Natural killer cell (primary cell): Measurements from ENCODE around the gene FBXO36. TPM values are rescaled to one million over a fixed set of nuclear protein-coding genes. Genes with fewer than 3 reads are reported as not detected.

Experiments
- ATAC-seq, 3 donors: fragments of 150-1000 bp in 2 of 3; fragments of 200-7000 bp in 1 of 3; cut with Tn5 transposase; 1 replicate in 1 of 3; 2 replicates in 2 of 3; pipeline ENCODE4 v1.10.0; 2021; ENCODE audit warnings: mild to moderate bottlenecking in 2 of 3, moderate library complexity in 2 of 3
- DNase-seq, 2 donors: peaks; one replicate each; pipeline versions ENCODE4 v3.0.0 to v3.0.0-alpha.2; 2013 to 2021; ENCODE audit warnings: mixed read lengths in 1 of 2
- H3K27ac ChIP-seq: one replicate; pipeline ENCODE4 v1.5.1; 2013; ENCODE audit warnings: mild to moderate bottlenecking, low read length
- H3K27me3 ChIP-seq: one replicate; pipeline ENCODE4 v1.6.1; 2013; ENCODE audit warnings: low read length; ENCODE audit not compliant: control insufficient read depth, insufficient read depth
- H3K36me3 ChIP-seq: one replicate; pipeline ENCODE4 v1.6.1; 2013; ENCODE audit warnings: low read length; ENCODE audit not compliant: control insufficient read depth, insufficient read depth
- H3K4me1 ChIP-seq: one replicate; pipeline ENCODE4 v1.6.1; 2013; ENCODE audit warnings: low read length; ENCODE audit not compliant: control insufficient read depth, insufficient read depth
- H3K4me3 ChIP-seq: one replicate; pipeline ENCODE4 v1.5.1; 2013; ENCODE audit warnings: low read length
- H3K9me3 ChIP-seq: one replicate; pipeline ENCODE4 v1.6.1; 2013; ENCODE audit warnings: low read length; ENCODE audit not compliant: control insufficient read depth, insufficient read depth
- H3K27ac Mint-ChIP-seq, 2 donors: one replicate each; pipeline ENCODE4 v1.8.0; 2022; ENCODE audit warnings: mild to moderate bottlenecking in 2 of 2, mixed read lengths in 2 of 2, moderate library complexity in 1 of 2
- H3K27me3 Mint-ChIP-seq, 2 donors: one replicate each; pipeline ENCODE4 v1.8.0; 2022; ENCODE audit warnings: low read depth in 2 of 2, mixed read lengths in 2 of 2
- H3K36me3 Mint-ChIP-seq: one replicate; pipeline ENCODE4 v1.8.0; 2022; ENCODE audit warnings: mixed read lengths
- H3K4me1 Mint-ChIP-seq, 2 donors: one replicate each; pipeline ENCODE4 v1.8.0; 2022; ENCODE audit warnings: mixed read lengths in 2 of 2
- H3K4me3 Mint-ChIP-seq: one replicate; pipeline ENCODE4 v1.8.0; 2022; ENCODE audit warnings: mild to moderate bottlenecking, moderate library complexity, mixed read lengths
- H3K9me3 Mint-ChIP-seq, 2 donors: one replicate each; pipeline ENCODE4 v1.8.0; 2022; ENCODE audit warnings: mixed read lengths in 2 of 2
- CTCF ChIP-seq: fragments of 200-600 bp; IDR thresholded peaks from one replicate; pipeline ENCODE4 v1.8.0; 2022; ENCODE audit warnings: antibody characterized with exemption
- WGBS: methylation state at CpG from one replicate; pipeline ENCODE4 v1.1.7; 2013; ENCODE audit warnings: missing lambda C conversion rate; ENCODE audit not compliant: insufficient coverage; 5-methylcytosine and 5-hydroxymethylcytosine counted together
- intact Hi-C: fragments of 100-400 bp; cut with micrococcal nuclease; formaldehyde crosslinking; loops from one replicate; pipeline ENCODE4 v1.14.2; 2022
- total RNA-seq, 4 donors: library from RNA; stranded (reverse); fragments of 120-200 nt in 1 of 4; gene quantifications; one replicate each; pipeline versions ENCODE4 v1.2.3 to v1.2.4, GENCODE V29; 2013 to 2022

The FBXO36 gene
- total RNA-seq, 3 donors from 2014 or later (not counting 1 experiment from before 2014, with no cell fraction given), result 1.2 to 1.8 (median 1.5) TPM

DNA sequence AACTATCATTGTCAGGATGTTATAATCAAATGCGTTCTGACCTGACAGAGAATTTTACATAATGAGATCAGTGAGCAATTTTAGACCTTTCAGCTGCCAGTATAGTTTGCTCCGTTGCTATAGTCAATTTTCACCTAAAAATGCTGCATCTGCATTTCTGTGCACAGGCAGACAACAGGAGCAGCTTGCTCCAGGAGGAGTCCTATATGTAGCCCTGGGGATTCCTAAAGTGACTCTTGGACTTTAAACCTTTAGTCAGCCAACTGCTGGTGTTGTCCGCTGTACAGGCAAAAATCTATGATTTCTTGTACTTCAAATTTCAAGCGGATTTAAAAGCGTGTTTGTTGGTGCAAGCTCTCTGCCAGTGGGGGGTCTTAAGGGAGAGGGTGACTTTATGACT lies 120.7 kb downstream of the FBXO36 start:
- no peaks in the 10 kb centered on the region for H3K27me3 Mint-ChIP-seq
- H3K36me3 ChIP-seq, result no peaks in the 10 kb centered on the region
- H3K27ac ChIP-seq, result no peak overlapping the region
- H3K27ac Mint-ChIP-seq, result no peak overlapping the region
- no peaks in the 10 kb centered on the region for H3K27me3 ChIP-seq
- no peaks in the 10 kb centered on the region for H3K9me3 Mint-ChIP-seq
- H3K4me1 Mint-ChIP-seq, result no peaks in the 10 kb centered on the region
- H3K9me3 ChIP-seq, result no peaks in the 10 kb centered on the region
- no peak overlapping the region for H3K4me3 Mint-ChIP-seq
- 95% methylated on average over 5 of the region's 5 CpGs for WGBS
- H3K4me3 ChIP-seq, result no peak overlapping the region
- intact Hi-C loops, result no loop called here
- no peaks in the 10 kb centered on the region for H3K36me3 Mint-ChIP-seq
- ATAC-seq (no peak), DNase-seq (no peak)
- no peaks in the 10 kb centered on the region for H3K4me1 ChIP-seq
- no peak for TF ChIP-seq CTCF

DNA sequence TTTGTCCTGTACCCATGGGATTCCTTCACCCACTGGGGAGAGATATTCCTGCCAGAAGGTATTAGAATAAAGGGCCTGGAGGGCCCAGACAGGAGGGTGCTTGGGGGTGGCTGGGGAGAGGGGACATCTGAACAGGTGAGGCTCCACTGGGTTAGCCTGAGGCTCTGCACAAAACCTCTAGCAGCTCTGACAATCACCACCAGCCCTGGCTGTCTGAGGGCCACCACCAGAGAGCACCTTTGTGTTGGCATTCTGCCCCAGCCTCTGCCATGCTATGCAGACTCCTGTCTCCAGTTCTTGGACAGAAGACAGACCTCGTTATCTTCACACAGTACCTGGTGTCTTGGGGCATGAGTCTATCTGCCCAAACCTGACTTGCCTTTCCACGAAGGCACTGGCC lies 121.2 kb downstream of the FBXO36 start:
- H3K27ac Mint-ChIP-seq, result no peak overlapping the region
- intact Hi-C loops, result no loop called here
- no peaks in the 10 kb centered on the region for H3K27me3 Mint-ChIP-seq
- H3K27me3 ChIP-seq, result no peaks in the 10 kb centered on the region
- H3K9me3 Mint-ChIP-seq, result no peaks in the 10 kb centered on the region
- no peaks in the 10 kb centered on the region for H3K36me3 Mint-ChIP-seq
- DNase-seq (no peak), ATAC-seq (no peak)
- no peak overlapping the region for H3K27ac ChIP-seq
- WGBS, result 91% methylated on average over 2 of the region's 2 CpGs
- no peaks in the 10 kb centered on the region for H3K4me1 Mint-ChIP-seq
- no peak overlapping the region for H3K4me3 ChIP-seq
- no peak overlapping the region for H3K4me3 Mint-ChIP-seq
- H3K9me3 ChIP-seq, result no peaks in the 10 kb centered on the region
- no peaks in the 10 kb centered on the region for H3K4me1 ChIP-seq
- no peak for TF ChIP-seq CTCF
- no peaks in the 10 kb centered on the region for H3K36me3 ChIP-seq

- no peak overlapping the region for H3K27ac ChIP-seq
- H3K4me1 ChIP-seq, result no peaks in the 10 kb centered on the region
- Mint-ChIP-seq H3K4me3 (no peak overlapping the region), H3K9me3 (no peaks in the 10 kb centered on the region), H3K27ac (no peak overlapping the region), H3K4me1 (no peaks in the 10 kb centered on the region), H3K36me3 (no peaks in the 10 kb centered on the region), H3K27me3 (no peaks in the 10 kb centered on the region)
- no peak overlapping the region for H3K4me3 ChIP-seq
- DNase-seq (no peak), ATAC-seq (no peak)
- WGBS, result 97% methylated on average over 16 of the region's 16 CpGs
- H3K9me3 ChIP-seq, result no peaks in the 10 kb centered on the region
- TF ChIP-seq CTCF, result no peak
- intact Hi-C loops, result no loop called here
- no peaks in the 10 kb centered on the region for H3K36me3 ChIP-seq
- no peaks in the 10 kb centered on the region for H3K27me3 ChIP-seq
Measured at GRCh38 chr2:230046491-230046890, 124.2 kb downstream of the FBXO36 start.

DNA sequence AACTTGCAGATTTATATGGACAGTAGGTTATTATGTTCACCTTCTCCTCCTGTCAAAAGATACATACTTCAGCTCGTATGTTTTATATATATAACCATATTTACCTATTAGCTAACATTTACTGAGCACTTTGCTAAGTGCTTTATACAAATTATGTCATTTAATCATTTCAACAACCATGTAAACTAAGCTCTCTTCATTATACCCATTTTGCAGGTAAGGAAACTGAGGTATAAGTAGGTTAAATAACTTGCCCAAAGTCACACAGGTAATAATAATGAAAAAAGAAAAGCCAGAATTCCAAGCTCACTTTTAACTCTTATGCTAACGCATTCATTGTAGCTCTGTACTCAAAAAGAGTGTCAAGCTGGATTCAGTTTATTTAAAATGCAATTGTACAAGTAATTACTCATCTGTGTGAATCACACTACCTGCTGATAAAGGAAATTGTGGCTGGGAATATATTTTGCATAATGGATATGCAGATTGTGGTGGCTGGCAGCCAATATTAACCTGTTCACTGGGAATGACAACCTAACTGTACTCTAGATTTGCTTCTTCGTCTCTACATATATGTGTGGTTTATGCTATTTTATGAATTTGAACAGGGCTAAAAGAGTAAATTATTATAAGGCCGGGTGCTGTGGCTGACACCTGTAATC lies 125.8 kb downstream of the FBXO36 start:
- no peak overlapping the region for H3K27ac Mint-ChIP-seq
- TF ChIP-seq CTCF, result no peak
- WGBS, result 100% methylated on average over 2 of the region's 4 CpGs
- no peak overlapping the region for H3K27ac ChIP-seq
- H3K4me3 Mint-ChIP-seq, result no peak overlapping the region
- no peaks in the 10 kb centered on the region for H3K4me1 Mint-ChIP-seq
- no peaks in the 10 kb centered on the region for H3K9me3 ChIP-seq
- no peaks in the 10 kb centered on the region for H3K36me3 Mint-ChIP-seq
- no peaks in the 10 kb centered on the region for H3K9me3 Mint-ChIP-seq
- H3K27me3 Mint-ChIP-seq, result no peaks in the 10 kb centered on the region
- H3K27me3 ChIP-seq, result no peaks in the 10 kb centered on the region
- no peaks in the 10 kb centered on the region for H3K36me3 ChIP-seq
- DNase-seq, result no peak
- H3K4me3 ChIP-seq, result no peak overlapping the region
- intact Hi-C loops, result no loop called here
- H3K4me1 ChIP-seq, result no peaks in the 10 kb centered on the region
- no peak for ATAC-seq
